ENCODE data around the gene HMG20A.
A peak's percentile ranks its signal among the peaks of the same experiment; 100 is the strongest.

The HMG20A gene

DNA sequence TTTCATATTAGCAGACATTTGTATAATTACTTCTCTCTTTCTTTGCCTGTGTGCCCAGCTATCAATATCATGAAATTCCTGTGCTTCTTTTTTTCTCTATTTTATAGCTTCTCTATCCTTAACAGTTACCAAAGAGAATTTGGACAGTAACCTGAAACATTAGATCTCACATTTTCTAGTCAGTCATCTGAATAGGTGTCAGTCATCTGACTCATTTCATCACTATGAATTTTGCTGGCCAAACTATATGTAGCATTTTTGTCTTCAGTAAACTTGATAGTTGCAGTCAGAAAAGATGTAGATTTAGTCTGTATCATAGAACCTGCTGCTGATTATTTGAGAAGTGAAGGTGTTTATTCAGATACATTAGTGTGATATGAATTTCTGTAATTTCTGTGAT lies 52.6 kb downstream of the HMG20A start:
- DNase-seq (ENCODE audit: insufficient read length, low spot score) (no peak), FAIRE-seq (no peak)

DNA sequence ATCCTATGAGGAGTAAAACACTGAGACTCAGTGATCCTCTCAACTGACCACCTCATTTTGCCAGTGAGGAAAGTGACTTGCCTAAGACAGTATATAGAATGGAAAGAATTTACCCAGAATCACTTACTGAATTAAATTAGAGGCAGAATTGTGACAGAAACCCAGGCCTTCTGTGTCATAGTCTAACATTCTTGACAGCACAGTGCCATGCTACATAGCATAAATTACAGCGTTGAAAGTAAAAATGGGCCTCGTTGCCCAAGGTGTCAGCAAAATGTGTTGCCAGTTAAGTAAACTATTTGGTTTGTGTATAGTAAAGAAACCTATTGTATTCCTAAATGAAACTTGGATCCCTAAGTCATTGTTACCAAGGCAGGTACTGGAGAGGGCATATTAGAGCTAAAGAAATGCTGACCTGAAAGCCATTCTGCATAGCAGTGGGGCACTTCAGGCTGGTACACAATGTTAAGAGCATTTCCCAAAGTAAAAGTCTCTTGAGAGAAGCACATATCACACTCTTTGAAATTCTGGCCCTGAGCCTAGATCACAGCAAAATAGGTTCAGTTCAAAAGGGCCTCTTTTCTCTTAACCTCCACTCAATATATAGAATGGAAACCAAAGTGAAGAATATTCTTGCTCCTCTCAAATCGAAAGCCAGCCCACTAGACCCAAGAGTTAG lies 53.8 kb downstream of the HMG20A start:
- no peak for DNase-seq (ENCODE audit: insufficient read length, low spot score)
- no peak for FAIRE-seq

DNA sequence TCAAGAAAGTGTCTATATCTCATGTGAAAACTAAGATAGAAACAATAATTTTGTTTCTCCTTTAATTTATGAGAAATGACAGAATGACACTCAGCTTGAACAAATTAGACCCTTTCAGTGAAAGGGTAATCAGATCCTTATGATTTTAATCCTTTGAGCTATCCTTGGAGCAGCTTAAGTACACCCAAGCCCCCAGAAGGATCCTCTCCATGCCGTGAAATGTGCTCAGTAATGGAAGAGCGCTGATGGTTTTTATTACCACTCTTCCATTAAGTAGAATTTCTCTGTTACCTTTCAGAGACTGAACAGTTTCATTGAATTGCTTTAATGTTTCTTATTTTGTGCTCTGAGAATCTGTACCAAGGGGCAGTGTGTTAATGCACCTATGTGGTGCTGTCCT lies 54.3 kb downstream of the HMG20A start:
- no peak for DNase-seq (ENCODE audit: insufficient read length, low spot score)
- no peak for FAIRE-seq

DNA sequence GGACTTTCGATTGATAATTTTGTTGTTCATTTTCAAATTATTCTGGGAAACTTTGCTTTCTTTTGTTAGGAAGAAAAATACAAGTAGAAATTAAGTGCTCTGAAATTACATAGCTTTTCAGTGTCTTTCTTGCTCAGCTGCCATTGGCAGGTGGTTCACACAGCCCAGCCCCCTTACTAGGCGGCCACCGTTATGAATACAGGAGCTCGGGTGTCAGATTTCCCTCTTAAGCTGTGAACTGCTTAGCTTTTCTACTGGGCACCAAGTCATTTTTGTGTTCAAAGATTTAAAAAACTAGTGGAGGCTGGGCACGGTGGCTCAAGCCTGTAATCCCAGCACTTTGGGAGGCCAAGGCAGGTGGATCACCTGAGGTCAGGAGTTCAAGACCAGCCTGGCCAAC lies 55.2 kb downstream of the HMG20A start:
- FAIRE-seq, result no peak
- DNase-seq (ENCODE audit: insufficient read length, low spot score), result no peak

DNA sequence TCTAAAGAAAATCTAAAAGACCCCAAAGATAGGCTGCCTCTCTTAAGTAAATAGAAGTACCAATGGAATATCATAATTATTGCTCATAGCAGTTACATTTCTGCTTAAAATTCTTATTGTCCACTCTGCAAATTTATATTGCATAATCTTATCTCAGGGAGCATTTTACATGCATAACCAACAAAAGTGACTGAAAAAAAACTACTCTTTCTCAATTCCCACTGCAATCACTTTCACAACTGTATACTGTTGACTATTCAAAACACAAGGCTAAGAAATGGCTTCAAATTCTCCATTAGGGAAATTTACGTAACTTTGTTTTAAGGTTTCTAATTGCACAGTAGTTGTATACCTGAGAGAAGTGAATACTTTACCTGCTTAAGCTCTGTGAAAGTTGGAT lies 56.3 kb downstream of the HMG20A start:
- DNase-seq (ENCODE audit: insufficient read length, low spot score) (no peak), FAIRE-seq (no peak)

DNA sequence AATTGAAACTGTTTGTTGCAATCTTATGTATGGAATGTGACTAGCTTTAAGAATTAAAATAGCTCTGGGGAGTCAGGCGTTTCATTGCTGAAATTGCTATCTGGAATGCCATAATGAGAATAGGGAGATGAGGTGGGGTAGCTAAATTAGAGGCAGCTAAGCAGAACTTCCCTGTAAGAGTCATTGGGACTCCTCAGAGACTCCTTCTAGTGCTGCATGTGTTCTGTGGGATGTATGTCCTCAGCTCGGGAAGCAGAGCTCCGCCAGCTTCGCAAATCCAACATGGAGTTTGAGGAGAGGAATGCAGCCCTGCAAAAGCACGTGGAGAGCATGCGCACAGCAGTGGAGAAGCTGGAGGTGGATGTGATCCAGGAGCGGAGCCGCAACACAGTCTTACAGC lies 57.4 kb downstream of the HMG20A start:
- no peak for FAIRE-seq
- no peak for DNase-seq (ENCODE audit: insufficient read length, low spot score)

DNA sequence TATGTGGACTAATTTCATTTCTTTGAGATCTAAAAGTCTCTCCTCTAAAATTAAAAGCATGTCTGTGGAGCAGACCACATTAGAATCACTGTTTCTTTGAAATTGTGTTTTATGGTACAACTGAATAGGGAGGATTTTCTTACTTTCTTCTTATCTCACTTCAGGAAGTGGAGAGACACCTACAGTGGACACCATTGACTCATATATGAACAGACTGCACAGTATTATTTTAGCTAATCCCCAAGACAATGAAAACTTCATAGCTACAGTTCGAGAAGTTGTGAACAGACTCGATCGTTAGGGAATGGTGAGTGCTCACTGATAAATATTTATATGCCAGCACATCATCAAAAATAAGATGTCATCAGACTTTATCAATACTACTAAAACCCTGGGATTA lies 58.3 kb downstream of the HMG20A start:
- no peak for DNase-seq (ENCODE audit: insufficient read length, low spot score)
- no peak for FAIRE-seq

DNA sequence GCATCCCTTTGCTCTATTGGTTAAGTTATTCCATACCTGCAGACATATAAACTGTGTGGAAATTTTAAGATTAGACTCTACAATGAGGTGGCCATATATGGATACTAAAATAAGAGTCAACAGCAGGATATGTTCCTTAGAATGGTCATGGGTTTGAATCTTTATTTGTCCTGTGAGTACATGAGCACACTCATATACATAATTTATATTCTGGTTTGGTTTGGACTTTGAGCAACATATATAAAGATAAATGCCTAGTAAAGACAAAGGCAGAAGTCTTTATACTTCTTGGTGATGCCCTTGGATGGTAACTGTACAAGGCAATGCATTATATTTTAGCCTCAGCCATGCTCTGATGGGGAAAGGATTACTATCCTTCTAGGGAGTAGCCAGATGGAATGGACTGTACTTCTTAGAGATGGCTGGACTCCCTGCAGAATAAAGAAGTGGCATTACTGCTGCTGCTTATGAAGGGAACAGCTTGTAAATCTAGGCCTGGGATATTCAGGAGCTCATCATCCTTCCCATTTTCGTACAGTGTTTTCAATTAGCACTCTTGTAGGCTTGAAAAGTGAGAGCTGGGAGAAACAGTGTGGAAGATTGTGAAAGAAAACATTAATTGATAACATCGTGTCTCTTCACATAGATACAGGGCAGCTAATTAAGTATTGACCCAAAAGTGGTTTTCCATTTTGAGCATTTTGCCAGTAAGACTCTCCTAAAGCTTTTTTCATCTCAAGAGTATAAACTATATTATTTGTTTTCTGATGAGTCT lies 60.4 kb downstream of the HMG20A start:
- no peak for DNase-seq (ENCODE audit: insufficient read length, low spot score)
- FAIRE-seq, result no peak

DNA sequence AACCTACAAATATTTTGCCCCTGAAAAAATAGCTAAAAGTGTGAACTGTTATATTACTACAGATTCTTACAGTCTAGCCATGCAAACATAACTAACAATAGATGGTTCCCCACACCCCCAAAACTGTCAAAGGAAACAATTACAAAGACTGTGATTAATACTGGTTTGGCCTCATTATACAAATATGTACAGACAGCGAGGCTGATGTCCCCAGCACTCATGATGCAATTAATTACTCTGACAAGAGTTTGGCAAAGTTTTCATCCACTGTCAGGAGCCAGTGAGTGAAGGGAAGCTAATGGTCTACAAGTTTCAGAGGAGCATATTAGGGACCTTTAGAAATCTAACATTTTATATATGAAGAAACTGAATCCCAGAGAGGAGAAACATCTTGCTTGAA lies 61.0 kb downstream of the HMG20A start:
- no peak for FAIRE-seq
- peak; percentile 38 for DNase-seq (ENCODE audit: insufficient read length, low spot score)

DNA sequence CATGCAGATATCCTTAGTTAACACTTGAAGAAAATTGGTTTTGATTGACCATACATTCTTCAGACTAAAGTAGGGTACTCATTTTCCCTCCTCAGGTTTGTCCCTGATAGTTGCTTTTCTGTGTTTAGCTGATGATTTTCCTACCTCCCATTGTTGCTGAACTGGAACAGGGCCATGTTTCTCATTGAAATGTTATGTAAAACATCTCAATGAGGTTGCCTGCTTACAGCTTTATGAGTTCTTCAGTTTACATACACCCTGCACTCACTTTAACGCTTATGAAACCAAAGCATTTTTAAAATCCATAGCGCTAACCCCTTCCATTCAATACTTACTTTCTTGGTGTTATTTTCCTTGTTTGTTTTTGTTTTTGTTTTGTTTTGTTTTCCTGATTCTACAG lies 61.9 kb downstream of the HMG20A start:
- no peak for FAIRE-seq
- DNase-seq (ENCODE audit: insufficient read length, low spot score), result peak; percentile 51

DNA sequence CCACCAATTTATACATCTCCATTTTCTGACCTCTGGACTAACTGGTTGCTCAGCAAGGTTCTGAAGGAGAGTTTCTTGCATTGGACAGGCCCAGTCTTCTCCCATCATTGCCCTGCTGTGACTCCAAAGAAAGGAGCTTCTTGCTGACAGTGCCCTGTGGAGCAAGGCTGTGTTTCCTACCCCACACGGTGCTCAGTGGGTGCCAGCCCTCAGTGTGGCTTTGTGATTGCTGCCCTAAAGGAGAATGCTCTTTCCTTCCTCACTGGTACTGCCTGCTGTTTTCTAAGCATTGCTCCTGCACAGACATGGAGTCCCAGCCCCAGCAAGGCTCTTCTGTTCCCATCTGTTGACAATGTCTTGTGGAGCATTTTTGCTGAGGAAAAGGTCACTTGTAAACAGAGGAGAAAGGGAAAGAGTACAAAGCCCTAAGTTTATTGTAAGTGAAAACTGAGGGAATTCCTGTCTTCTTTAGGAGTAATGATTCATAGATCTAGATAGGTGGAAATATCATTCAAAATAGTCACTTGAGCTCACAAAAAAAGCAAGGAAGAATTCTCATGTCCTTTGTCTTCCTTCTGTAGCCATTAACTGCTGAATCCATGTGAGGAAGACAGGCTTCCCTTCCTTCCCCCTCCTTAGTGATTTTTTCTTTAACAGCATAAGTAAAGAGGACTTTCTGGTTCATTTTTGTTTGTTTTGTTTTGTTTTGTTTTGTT lies 62.9 kb downstream of the HMG20A start:
- DNase-seq (ENCODE audit: insufficient read length, low spot score) (no peak), FAIRE-seq (no peak)

DNA sequence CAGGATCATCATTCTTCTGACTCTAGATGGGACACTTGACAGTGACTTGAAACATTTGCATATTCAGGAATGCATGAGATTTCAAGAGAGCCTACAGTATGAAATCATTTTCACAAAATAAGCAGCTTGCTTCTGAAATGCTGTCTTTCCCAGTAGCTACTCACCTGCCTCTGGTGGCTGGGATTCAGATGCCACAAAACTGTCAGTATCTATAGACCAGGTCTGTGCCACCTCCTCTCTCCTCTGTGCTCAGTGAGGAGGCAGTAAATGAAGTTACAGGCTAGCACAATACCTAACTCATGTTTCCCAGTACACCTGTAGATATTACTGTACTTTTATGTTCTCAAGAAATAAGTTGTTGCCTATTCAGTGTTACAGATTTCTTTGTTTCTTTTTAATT lies 64.3 kb downstream of the HMG20A start:
- FAIRE-seq, result no peak
- DNase-seq (ENCODE audit: insufficient read length, low spot score), result no peak

DNA sequence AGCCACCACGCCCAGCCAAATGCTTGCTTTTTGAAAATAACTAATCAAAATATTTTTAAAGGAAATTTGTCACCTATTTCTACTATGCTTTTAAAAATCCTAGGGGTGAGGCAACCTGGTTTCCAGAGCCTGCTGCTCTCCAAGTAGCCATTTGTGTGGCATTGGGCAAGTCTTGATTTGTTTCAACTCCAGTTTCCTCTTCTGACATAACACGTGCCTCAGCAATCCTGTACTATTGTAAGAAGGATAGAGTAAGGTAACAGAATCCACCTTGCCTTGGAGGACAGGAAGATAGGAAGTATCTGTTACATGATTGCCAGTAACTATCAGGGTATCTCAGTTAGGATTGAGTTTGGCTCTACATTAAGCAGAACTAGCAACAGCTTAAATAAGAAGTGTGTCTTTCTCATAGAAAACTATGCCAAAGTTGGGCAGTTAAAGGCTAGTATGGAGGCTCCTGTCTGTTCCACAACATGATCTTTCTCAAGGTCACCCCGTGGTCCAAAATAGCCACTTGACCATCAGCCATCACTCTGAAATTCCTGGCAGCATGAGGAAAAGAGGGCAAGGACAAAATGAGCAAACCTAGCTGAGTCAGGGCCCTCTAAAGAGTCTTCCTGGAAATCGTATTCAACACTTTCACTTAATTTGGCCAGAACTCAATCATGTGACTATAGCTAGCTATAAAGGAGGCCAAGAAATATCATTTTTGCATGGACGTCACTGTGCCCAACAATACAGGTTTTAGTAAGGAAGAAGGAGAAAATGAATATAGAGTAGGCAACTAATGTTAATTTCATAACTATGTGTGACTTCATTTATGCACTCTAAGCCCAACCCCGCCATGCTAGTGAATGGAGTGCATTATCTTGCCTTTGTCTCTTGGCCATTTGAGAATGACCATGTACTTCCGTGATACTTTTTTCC lies 66.1 kb downstream of the HMG20A start:
- DNase-seq (ENCODE audit: insufficient read length, low spot score) (no peak), FAIRE-seq (no peak)

DNA sequence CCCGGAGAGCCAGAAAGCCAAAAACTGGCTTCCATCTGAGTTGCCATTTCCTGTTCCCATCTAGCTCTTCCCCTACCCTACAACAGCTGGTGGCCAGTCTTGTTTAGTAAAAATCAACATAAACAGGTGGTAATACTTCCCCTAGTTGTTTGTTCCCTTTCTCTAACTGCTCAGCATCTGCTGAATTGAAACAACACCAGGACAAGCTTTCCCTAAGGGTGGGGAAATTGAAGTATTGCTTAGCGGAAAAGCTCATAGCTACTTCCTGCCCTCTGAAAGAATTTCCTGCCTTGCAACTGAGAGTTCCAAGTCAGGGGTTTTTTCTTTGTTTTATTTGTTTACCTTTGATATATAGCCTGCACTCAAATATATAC lies 66.8 kb downstream of the HMG20A start:
- DNase-seq (ENCODE audit: insufficient read length, low spot score), result no peak

DNA sequence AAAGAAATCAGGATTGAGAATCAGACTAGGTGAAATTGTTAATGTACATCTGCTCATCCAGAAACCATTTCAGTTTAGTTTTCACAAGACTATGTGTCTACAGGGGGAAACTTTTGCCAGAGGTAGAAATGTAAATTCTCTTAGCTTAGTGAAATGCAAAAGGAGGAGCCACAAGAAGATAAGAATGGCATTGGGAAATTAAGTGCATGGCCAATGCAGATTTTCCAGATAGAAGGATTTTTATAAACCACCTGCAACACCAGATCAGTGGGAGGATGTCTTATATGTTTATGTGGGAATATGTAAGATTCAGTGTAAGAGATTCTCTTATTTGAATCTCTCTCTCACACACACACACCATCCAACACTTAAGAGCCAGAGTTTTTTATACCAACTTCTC lies 67.2 kb downstream of the HMG20A start:
- FAIRE-seq (no peak), DNase-seq (ENCODE audit: insufficient read length, low spot score) (no peak)

More for the DNA sequence above, 66.8 kb downstream of the HMG20A start:
- FAIRE-seq, result no peak

DNA sequence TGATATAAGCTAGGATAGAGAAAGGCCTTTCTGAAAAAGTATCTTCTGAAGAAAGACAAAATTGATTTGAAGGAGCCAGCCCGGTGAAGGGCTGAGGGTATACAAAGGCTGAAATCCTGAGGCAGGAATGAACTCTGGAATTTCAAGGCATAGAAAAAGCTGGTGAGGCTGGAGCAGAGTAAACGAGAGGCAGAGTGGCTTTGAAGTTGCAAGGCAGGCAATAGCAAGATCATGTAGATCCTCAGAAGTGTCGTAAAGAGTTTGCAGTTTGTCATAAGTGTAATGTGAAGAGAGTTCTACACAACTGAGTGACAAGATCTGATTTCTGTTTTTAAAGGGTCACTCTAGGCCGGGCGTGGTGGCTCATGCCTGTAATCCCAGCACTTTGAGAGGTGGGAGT lies 69.0 kb downstream of the HMG20A start:
- no peak for FAIRE-seq

DNA sequence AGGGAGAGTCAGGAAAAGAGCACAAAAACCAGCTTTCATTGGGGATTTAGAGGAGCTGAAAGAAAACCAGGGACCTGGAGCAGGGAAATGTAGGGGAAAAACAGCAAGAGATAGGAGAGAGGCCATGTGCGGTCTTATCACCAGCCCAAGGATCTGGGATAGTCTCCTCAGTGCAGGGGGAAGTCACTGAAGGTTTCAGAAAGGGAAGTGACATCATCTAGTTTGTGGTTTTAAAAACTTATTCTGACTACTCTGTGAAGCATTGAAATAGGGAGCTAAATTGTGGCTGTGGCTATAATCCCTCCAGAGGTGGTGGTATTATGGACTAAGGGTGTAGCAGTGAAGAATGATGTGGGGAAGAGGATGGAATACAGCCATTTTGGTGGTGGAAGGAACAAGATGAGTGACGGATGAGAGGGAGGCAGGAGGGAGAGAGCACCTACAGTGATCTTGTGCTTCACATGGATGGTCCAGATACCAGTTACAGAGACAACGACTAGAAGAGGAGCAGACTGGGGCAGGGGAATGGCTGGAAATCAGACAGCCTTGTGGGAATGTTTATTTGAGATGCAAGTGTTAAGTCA lies 72.7 kb downstream of the HMG20A start:
- no peak for DNase-seq (ENCODE audit: insufficient read length, low spot score)
- FAIRE-seq, result no peak

More for the DNA sequence above, 69.0 kb downstream of the HMG20A start:
- DNase-seq (ENCODE audit: insufficient read length, low spot score), result no peak

DNA sequence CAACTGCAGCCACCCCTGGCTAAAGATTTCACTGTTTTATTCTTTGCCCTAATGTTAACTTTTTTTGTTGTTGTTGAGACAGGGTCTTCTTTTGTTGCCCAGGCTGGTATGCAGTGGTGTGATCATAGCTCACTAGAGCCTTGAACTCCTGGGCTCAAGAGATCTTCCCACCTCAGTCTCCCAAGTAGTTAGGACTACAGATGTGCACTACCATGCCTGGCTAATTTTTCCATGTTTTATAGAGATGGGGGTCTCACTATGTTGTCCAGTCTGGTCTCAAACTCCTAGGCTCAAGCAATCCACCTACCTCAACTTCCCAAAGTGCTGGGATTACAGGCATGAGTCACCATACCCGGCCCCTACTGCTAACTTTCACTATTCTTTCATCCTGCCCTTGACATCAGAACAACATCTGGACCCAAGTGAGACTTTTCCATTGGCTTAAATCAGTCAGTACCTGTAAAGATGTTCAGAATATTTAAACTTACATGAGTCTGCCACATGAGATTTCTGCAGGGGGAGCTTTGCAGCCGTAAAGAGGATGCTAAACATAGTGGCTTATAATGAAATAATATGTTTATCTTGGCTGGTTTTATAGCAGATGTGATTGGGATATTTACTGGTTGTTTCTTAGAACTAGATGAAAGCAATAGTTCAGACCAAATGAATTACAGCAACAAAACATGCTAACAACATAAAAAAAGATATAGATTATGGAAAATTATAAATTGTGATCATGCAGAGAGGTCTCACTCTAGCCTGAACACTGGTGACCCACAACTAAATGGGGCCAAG lies 73.6 kb downstream of the HMG20A start:
- DNase-seq (ENCODE audit: insufficient read length, low spot score), result no peak
- no peak for FAIRE-seq

DNA sequence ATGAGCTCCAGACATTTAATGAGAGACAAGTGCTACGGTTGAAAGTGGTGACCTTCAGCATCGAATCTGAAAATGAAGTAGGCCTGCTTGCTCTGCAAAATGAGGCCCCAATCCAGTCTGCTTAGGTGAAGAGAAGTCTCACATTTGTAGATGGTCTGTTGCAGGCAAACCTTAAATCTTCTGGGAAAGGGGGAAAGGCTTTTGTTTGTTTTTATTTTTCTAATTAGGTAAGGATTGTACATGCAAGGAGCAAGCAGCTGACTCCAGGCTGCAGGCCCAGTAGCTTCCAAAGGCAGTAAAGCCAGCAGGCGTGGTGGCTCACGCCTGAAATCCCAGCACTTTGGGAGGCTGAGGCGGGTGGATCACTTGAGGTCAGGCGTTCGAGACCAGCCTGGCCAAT lies 74.3 kb downstream of the HMG20A start:
- no peak for FAIRE-seq
- no peak for DNase-seq (ENCODE audit: insufficient read length, low spot score)

All from HTR-8/SVneo (cell line).